HG03280 (cell line): ENCODE measurements around the gene SPCS2.
"Not testable (repeated sequence)": the region's sequence is repeated elsewhere in the genome, so short reads cannot be mapped to it uniquely, and the experiment has no call there.

Experiments
- ATAC-seq: cut with Tn5 transposase; IDR thresholded peaks from one replicate; pipeline ENCODE4 v1.9.1; 2021; ENCODE audit warnings: mild to moderate bottlenecking, moderate library complexity; ENCODE audit not compliant: unreplicated experiment

Gene SPCS2

DNA sequence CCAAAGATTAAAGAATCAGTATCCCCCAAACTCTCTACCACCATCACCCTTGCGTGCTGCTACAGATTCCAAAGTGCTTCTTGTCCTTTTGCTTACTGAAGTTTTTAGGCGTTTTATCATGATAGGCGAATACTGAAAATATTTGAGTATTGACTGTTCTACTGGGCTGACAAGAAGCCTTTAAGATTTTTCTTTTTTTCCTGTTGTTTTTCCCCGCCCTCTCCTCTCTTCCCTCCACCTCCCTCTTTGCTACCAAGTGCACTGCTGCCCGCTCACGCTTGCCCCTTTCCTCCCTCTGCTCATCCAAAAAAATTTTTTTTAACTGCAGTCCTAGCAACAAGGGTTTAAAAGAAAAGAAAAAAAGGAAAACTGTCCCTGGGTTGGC is 679 bp downstream of the SPCS2 start:
- no peak for ATAC-seq

DNA sequence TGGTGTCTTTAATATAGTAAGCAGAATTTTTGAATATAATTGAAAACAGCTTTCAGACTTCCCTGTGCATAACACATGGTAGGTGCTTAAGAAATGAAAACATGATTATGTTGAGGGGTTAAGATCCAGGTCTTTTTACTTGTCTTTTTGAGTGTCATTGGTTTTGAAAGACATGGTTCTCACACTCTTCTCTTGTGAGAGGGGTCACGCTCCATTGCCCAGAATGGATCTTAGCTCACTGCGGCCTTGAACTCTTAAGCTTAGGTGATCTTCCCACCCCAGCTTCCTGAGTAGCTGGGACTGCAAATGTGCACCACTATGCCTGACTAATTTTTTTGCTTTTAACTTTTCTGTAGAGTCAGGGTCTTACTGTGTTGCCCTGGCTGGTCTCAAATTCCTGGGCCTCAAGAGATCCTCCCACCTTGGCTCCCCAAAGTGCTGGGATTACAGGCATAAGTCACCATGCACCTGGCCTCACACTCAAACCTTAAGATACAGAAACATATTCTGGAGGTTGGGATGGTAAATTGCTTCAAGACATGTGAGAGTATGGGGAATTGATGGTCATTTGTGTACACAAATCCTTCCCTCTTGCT is 1.4 kb downstream of the SPCS2 start:
- no peak for ATAC-seq

DNA sequence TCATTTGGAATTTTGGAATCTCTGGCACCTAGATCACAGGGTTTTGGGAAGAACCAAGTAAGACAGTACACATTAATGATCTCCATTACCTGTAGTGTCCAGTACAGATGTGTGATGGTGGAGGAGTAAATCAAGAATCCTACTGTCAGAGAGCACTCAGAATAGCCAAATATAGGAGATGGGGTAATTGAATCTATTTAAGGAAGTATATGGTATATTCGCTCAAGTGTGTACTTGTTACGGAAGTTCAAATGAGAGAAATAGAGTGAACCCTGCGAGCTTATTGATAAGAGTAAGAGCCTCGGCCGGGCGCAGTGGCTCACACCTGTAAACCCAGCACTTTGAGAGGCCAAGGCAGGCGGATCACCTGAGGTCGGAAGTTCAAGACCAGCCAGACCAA is 2.2 kb downstream of the SPCS2 start:
- no peak for ATAC-seq

DNA sequence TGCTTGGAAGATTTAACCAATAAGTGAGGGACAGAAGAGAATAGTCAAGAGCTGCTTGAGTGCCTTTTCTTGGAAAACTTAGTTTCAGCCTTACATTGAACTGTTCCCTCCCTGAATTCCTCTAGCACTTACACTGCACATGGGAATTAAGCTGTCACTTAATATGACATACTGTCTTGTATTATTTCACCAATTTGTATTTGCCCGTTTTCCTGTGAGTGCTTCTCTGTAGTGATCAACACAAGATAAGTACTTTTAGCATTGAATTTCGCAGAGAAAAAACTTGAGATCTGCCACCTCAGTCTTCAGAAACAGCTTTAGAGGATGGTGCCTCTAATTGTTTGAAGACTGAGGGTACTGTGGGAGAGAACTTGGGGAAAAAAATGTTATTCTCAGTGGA is 3.7 kb downstream of the SPCS2 start:
- ATAC-seq = no peak

DNA sequence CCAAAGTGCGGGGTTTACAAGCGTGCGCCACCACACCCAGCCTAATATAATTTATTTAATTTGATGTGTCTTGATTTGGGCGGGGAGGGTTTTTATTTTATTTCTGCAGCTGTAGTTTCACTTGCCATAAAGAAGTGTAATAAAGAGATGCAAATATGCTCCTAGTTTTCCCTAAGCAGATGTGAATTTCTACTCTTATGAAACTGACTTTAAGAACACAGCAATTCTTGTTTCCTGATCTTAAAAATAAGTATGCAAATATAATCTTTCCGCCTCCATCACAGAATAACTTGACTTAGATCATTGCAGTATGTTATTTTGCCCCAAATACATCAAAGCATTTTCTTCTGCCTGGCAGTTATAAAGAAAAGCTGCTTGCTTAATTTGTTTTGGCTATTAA is 4.4 kb downstream of the SPCS2 start:
- no peak for ATAC-seq

DNA sequence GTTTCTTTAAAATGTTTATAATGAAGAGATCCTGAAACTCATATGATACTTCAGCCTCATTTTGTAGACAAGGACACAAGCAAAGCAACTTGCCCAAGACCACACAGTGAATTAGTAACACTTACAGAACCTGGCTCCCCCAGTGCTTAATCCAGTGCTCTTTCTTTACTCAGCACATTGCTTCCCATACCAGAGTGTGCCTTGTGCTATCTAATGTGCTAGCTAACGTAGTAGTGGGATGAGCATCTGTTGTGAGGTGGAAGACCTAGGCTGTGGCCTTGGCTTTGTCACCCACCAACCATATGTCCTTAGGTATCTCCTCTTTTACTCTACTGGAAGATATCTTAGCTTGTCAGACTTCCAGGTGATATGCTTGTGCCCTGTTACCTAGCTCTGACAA is 5.1 kb downstream of the SPCS2 start:
- no peak for ATAC-seq

DNA sequence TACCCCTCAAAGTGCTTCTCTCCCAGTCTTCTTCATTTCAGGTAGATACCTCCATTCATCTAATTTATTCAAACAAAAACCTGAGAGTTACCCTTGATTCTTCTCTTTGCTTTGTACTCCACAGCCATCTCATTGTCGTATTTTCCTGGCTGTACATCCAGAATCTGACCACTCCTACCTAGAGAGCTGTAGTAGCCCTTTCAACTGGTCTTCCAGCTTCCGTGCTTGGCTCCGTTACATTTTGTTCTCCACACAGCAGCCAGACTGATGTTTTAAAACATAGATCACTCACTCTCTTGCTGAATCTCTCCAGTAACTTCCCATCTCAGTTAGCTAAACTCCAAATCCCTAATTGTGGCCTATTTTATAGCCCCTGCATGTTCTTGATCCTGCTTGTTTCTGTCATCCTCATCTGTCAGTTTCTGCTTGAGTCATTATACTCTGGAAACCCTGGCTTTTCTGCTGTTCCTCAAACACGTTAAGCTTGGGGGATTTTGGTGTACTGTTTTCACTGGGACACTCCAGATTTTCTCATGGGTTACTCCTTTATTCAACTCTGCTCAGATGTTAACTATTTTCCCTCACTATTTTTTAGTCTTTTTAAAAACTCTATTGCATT is 7.4 kb downstream of the SPCS2 start:
- ATAC-seq = no peak

DNA sequence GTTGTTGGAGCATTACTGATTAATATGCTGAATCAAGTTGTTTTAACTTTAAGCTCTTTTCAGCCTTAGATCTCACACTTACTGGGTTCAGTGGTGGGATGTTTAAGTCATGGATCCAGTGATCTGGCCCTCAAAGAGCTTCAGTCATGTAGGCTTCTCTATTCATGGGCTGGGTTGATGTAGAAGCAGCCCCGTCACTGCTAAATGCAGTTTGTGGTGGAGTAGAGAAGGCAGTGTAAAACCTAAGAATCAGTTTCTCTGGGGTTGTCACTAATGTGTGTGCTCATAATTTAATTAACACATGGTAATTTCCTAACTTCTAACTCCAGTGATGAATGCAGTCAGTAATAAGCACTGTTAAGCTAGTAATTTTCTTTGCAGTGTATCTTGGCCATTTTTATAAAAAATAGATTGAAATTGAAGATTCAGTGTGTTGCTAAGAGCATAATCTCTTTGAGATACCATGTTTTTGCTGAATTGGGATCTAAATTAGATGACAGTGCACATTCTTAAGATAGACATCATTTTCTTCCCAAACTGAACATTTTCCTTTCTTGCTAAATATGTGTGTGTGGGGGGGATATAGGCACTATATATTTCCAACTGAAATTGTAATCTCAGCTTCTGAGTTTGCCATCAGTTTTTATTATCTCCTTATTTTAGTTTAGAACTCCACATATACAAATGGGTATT is 9.0 kb downstream of the SPCS2 start:
- ATAC-seq = no peak

DNA sequence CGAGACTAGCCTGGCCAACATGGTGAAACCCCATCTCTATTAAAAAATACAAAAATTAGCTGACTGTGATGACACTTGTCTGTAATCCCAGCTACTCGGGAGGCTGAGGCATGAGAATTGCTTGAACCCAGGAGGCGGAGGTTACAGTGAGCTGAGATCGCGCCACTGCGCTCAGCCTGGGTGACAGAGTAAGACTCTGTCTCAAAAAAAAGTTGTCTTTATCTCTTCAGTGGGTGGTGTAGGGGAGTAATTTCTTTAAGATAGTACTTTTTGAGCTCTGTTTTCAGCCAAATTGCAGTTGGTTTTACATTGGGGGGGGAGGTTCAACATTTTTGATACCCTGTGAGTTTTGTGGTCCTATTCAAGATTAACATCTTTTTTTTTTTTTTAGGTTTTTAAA is 11.1 kb downstream of the SPCS2 start:
- ATAC-seq = not testable (repeated sequence)

DNA sequence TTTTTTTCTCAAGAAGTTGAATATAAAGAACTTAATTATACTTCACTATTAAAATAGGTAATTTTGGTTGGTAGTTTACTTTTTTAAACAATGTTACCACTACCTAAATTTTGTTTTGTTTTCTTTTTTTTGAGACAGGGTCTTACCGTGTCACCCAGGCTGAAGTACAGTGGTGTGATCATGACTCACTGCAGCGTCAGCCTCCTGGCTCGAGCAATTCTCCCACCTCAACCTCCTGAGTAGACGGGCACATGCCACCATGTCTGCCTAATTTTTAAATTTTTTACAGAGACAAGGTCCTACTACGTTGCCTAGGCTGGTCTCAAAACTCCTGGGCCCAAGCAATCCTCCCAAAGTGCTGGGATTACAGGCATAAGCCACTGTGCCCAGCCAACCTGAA is 17.6 kb downstream of the SPCS2 start:
- no peak for ATAC-seq

DNA sequence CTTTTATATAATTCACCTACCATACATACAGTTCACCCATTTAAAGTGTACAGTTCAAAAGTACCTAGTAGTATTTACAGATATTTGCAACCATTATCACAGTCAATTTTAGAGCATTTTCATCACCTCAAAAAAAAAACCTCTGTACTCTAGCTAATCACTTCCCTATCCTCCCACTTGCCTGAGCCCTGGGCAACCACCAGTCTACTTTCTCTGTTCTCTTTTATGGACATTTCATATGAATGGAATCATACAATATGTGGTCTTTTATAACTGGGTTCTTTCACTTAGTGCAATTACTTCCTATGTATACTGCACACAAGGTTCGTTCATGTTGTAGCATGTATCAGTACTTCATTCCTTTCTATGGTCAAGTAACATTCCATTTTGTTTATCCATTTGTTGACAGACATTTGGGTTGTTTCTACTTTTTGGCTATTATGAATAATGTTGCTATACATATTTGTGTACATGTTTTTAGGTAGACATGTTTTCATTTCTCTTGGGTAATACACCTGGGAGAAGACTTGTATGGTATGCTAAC is 21.9 kb downstream of the SPCS2 start:
- no peak for ATAC-seq

DNA sequence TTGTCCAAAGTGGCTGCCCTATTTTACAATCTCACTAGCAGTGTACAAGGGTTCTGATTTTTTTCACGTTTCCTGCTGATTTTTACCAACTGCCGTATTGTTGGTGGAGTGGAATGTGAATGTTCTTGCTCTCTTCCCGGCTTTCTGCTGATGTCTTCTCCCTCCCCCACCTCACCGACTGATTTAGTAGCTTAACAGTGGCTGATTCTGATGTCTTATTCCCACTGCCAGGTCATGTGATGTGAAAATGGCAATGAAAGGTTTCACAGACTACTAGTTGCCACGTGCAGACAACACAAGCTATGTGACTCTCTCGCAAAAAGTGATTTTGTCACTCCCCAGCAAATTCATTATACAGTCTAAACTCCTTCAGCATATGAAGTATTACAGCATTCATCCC is 22.4 kb downstream of the SPCS2 start:
- no peak for ATAC-seq

DNA sequence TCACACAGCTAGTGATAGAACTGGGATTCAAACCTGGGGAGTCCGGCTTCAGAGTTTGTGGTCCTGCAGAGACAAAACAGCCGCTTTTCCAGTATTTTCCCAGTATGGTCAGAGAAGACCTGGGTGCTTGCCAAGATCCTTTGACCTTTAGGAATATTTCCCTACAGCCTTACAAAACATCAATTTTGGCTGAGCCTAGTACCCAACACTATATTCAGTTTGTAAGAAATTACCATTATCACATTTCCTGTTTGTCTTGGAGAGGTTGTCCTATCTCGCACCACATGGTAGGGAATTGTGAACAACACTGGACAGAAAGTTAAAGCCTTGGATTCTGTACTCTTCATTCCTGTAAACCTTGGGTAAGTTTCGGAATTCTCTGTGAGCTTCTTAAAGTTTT is 29.0 kb downstream of the SPCS2 start:
- ATAC-seq = no peak

DNA sequence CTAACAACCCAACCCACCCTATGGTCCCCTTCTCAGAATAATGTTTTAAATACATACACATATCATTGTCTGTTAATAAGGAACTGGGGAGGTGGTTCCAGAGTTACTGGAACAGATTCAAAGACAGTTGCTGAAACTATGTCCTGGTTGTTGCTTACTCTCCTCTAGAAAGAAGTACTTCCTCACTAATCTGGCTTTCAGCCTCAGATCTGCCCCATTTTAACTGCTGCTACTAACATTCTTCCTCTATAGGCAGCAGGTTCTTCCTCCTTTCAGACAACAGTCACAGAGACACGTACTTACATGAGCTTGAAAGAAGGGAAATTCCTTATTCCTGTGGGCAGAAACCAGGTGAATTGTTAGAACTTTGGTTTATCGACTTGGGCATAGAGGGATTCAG is 31.6 kb downstream of the SPCS2 start:
- no peak for ATAC-seq

DNA sequence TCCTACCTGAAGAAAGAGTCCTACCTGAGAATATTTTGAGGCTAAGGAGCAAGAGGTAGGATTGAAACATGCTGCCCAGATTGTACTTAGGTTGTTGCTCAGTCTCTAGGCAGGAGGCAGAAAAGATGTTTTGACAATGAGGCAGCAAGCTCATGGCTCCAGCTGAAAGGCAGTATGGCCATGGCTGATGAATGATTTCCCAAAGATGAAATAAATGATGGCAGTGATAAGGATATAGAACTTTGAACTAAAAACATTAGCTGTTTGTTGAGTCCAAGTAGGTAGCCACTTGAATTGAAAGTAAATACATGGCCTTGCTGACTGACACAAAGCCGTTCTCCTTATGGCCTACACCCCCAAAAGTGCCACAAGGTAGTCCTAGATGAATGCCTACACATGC is 32.8 kb downstream of the SPCS2 start:
- no peak for ATAC-seq

DNA sequence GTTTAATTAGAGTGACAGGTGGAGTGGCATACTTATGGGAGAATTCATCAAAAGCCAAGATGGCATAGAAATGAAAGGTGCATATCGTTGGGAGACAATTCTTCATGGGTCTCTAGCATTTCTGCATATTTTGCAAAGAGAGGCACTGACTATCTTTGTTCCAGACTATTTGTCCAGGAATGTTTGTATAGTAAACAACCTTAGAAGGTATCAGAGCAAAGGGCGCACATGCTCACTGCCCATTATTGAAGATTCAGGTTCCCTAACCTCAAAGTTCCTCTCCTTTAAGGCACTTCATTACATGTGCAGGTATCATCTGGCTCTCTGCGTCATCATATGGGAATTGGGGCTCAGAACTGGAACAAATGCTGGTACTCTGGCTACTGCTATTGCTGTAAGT is 35.0 kb downstream of the SPCS2 start:
- no peak for ATAC-seq

DNA sequence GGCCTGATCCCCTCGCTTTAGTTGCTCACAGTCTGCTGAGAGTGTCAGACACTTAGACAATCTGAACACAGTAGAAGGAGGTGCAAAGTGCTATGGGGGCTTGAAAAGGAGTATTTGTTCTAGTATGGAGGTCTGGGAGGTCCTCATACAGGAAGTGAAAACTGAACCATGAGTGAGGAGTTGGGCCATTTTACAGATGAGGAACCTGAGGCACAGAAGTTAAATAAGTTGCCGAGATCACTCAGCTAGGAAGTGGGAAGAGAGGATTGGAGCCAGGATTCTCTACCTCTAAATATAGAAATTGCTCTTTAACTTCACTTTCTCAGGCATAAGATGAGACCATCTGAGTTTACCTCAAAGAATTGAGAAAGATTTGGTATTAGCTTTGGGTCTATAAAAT is 35.7 kb downstream of the SPCS2 start:
- no peak for ATAC-seq

DNA sequence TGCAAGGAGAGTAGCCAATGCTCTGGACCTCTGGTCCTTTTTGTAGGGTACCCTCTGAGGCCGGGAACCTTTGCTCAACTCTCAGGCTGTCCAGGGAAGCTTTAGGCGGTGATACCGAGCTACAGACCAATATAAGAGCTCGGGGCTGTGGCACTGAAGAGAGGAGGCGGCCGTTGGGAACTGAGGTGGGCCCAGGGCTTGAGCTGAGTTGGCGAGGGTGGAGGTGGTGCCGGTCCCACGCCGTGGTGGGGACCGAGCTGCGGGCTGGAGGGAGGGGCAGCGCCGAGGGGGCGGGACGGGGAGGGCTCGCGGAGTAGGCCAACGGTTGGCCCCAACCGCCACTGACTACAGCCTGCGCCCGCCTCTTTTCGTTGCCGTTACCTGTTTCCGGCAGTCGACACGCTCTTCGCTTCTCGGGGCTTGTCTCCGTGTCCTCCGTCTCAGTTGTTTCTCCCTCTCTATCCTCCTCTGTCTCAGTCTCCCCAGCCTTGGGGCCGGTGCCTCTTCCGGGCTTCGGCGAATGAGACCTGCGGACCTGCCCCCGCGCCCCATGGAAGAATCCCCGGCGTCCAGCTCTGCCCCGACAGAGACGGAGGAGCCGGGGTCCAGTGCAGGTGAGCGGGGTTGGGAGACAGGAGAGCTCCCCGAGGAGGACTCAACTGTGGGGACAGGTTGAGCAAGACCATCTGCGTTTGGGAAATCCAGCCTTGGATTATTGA is 39.6 kb downstream of the SPCS2 start, which contains the start of gene NEU3:
TSS of gene NEU3 (plus strand) at position 393 of the 719 bp plus-strand sequence. CDS start at position 521, 128 bp downstream.
- ATAC-seq = peak; percentile 81

DNA sequence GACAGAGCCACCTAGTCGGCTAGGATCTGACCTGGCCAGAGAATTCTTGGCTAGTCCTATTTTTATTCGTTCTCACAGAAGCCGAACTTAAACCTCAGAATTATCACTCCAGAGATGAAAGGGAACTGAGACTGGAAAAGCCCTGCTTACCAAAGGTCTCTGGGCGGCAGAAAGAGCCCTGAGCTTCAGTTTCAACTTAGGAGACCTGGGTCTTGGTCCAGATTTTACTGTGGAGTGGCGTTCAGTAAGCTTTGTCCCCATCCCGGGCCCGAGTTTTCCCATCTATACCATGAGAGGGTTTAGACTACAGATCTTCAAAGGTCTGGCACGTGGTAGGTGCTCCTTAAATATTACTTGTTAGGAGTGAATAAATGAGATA is 40.2 kb downstream of the SPCS2 start:
- peak; percentile 5 for ATAC-seq

DNA sequence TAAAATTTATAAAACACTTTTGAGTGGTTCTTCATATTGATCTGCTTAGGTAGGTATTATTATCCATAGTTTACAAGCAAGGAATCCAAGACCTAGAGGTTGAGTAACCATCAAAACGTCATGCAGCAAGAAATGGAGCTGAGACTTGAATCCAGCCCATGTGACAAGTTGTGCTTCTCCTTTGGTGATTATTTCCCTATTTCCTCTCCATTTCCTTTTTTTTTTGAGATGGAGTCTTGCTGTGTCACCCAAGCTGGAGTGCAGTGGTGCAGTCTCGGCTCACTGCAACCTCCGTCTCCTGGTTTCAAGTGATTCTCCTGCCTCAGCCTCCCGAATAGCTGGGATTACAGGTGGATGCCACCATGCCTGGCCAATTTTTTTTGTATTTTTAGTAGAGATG is 41.1 kb downstream of the SPCS2 start:
- not testable (repeated sequence) for ATAC-seq

DNA sequence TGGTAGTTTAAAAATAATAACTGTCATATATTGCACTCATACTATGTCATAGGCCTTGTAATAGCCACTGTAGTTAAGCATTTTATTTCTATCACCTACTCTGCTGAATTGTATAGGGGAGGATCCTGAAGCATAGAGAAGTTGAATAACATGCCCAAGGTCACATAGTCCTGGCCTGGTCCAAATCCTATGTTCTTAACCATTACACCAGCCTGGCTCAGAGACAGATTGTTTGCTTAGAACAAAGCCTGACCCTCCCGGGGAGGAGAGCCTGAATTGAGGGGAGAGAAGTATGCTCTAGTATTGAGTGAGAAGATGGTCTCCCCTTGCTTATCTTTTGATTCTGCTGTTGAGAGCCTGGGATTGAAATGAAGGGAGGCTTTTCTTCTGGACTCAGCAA is 41.9 kb downstream of the SPCS2 start:
- no peak for ATAC-seq

DNA sequence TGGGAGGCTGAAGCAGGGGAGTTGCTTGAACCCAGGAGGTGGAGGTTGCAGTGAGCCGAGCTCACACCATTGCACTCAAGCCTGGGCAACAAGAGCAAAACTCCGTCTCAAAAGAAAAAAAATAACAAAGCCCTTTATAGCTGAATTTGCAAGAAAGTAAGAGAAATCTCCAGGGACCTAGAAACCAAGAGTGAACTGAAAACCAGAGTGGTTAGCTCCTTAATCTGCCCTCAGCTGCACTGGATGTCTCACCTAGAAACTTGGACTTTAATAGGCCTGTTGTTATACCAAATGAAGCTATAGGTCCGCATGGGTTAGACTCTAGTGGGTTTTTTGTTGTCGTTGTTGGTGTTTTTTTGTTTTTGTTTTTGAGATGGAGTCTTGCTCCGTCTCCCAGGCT is 43.8 kb downstream of the SPCS2 start:
- ATAC-seq = no peak
